ENCODE measurements around the gene PTRHD1.

- no peak for TF ChIP-seq POLR2AphosphoS5 (IDR thresholded peaks at IDR 0.05; ENCODE audit: low read depth, low read length)
- no peak for TF ChIP-seq POLR2A (IDR thresholded peaks at IDR 0.05; ENCODE audit: low read depth, low read length)
These were observed 44.9 kb upstream of the PTRHD1 start for GRCh38 chr2:24837996-24838513.
